Dermis microvascular lymphatic vessel endothelial cell (primary cell): ENCODE data around the gene TOMM40. TPM values are rescaled to one million over a fixed set of nuclear protein-coding genes. Genes with fewer than 3 reads are reported as not detected.
"Not testable (repeated sequence)": the region's sequence is repeated elsewhere in the genome, so short reads cannot be mapped to it uniquely, and the experiment has no call there.

Experiments used
- DNase-seq, 2 donors: peaks; one replicate each; pipeline versions ENCODE4 v3.0.0 to v3.0.0-alpha.2; 2010; ENCODE audit warnings: low read depth in 2 of 2
- total RNA-seq: library from RNA; depleted of rRNA; stranded (reverse); fragments of >200 nt; gene quantifications from 2 replicates; pipeline ENCODE4 v1.2.1, GENCODE V29; 2014

Gene TOMM40
- 41.0 and 48.9 TPM in 2 replicates for total RNA-seq

DNA sequence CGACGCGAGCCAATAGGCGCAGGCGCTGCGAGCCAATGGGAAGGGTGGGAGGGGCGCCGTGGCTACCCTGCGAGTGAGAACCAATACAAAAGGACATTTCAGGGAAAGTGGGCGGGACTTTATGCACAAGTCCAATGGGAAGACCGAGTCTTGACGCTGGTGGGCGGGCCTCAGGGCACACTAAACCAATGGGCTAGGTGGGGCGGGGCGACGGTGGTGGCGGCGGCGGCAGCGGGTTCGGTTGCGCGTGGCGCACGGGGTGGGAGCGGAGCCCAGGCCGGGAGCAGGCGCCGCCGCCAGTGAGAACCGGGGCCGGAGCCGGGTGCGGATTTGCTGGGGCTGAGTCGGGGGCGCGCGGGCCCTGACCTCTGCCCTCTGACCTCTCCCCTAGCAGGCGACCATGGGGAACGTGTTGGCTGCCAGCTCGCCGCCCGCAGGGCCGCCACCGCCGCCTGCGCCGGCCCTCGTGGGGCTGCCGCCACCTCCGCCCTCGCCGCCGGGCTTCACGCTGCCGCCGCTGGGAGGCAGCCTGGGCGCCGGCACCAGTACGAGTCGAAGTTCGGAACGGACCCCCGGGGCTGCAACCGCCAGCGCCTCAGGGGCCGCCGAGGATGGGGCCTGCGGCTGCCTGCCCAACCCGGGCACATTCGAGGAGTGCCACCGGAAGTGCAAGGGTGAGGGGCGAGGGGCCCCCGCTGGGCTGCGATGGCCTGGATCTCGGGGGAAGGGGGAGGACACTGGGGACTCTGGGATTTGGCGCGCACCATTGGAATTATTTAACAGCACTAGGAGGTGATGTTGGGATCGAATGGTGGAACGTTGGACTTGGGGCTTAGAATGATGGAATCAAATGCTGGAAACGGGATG, at the start of gene TOMM40:
Gene TOMM40 (plus strand): TSS at position 239 of the 867 bp plus-strand sequence. CDS start 162 bp downstream, at position 401.
- DNase-seq: no peak

- DNase-seq: no peak
Measured at GRCh38 chr19:44845286-44845611, 45.8 kb upstream of the TOMM40 start.

GRCh38 chr19:44845612-44846454, 45.2 kb upstream of the TOMM40 start, which contains the start of gene NECTIN2:
TSS of gene NECTIN2 (plus strand) at chr19:44846297. CDS start at chr19:44846526, 229 bp downstream.
- peak; percentile 96 to 98 for DNase-seq

DNA sequence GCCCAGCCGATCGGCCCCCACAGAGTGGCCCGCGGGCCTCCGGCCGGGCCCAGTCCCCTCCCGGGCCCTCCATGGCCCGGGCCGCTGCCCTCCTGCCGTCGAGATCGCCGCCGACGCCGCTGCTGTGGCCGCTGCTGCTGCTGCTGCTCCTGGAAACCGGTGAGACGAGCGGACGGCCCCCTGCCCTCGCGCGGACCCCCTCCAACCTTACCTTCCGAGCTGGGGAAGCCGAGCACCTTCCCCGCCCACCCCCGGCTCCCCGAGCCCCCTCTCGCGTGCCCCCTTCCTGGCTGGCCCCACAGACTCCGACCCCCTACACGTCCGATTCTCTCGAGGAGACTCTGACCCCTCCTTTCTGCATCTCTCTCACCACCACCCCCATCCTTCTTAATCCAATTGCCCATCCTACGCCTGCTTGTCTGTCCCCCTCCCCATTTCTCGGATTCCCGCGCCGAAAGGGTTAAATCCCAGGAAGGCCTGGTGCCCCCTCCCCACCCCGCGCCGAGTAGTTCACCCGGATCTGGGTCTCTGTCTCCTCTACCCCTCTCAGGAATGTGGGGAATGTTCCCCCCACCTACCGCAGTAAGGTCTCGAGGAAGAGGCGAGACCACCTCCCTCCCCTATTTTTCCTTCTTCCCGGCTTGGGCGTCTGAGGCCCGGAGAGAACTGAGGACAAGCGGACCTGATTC, 44.5 kb upstream of the TOMM40 start:
- no peak for DNase-seq

DNA sequence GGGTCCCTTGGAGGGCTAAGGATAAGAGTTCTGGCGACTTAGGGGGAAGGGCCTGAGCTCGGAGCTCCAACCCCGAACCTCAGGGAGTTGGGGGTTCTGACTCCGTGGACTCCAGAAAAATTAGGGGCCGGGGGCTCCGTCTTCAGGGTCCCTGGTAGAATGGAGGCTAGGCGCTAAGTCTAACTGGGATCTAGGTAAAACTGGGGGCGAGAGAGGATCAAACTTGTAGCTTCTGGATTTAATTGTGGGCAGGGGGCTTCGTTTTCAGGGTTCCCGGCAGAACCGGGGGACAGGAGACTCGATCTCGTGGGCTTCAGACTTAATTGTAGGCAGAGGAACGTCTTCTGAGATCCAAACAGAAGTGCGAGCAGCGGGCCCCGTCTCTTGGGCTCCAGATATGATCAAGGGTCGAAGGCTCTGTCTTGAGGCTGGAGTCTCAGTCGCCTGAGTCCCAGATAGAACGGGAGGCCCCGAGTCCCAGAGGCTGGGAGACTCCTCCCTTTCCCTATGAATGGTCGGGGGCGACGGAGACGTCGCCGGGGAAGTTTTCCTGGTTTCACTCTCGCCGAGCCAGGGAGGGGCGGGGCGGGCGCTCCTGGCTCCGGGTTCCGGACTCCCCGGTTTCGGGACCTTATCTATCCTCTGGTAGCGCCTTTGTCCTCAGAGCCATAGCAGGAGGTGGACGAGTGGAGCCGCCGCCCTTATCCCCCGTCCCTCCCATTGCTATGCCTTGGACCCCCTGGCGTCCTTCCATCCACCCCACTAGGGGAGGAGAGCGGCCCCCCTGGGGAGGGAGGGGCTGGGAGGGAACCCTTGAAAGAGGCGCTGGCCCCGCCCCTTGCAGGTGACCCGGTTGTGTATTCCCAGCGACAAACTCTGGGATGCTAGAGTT, 43.7 kb upstream of the TOMM40 start:
- peak in 1 of 2 donors; percentile 78 for DNase-seq

- peak in 1 of 2 donors; percentile 81 for DNase-seq
Measured at GRCh38 chr19:44848036-44848811, 42.8 kb upstream of the TOMM40 start.

- DNase-seq: no peak
Measured at GRCh38 chr19:44848812-44849447, 42.1 kb upstream of the TOMM40 start.

GRCh38 chr19:44850641-44851109, 40.4 kb upstream of the TOMM40 start:
- peak in 1 of 2 donors; percentile 63 for DNase-seq

GRCh38 chr19:44851427-44851826, 39.6 kb upstream of the TOMM40 start:
- peak in 1 of 2 donors; percentile 50 for DNase-seq

DNA sequence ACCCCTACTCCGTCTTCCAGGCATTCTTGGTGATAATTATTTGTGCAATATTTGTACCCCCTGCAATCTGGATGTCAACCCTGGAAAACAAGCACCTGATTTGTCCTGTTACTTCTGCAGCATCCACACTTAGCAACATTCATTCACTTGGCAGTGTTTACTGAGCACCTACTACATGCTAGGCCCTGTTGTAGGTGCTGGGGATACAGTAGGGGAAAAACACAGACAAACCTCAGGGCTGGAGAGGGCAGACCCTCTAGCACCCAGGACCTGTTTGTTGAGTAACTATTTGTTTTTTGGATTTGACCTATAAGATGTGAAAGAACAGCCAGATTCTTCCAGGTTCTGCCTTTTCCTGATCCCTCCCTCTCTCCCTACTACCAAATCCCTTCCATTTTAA, 35.4 kb upstream of the TOMM40 start:
- no peak for DNase-seq

- peak; percentile 67 to 88 for DNase-seq
Measured at GRCh38 chr19:44856421-44857083, 34.5 kb upstream of the TOMM40 start.

GRCh38 chr19:44857837-44858236, 33.2 kb upstream of the TOMM40 start:
- DNase-seq: no peak

GRCh38 chr19:44861576-44861975, 29.5 kb upstream of the TOMM40 start:
- DNase-seq: not testable (repeated sequence)

GRCh38 chr19:44863990-44864389, 27.1 kb upstream of the TOMM40 start:
- DNase-seq: no peak

GRCh38 chr19:44865196-44865767, 25.8 kb upstream of the TOMM40 start:
- DNase-seq: no peak

GRCh38 chr19:44866664-44867063, 24.4 kb upstream of the TOMM40 start:
- DNase-seq: no peak

GRCh38 chr19:44867578-44867977, 23.5 kb upstream of the TOMM40 start:
- no peak for DNase-seq

DNA sequence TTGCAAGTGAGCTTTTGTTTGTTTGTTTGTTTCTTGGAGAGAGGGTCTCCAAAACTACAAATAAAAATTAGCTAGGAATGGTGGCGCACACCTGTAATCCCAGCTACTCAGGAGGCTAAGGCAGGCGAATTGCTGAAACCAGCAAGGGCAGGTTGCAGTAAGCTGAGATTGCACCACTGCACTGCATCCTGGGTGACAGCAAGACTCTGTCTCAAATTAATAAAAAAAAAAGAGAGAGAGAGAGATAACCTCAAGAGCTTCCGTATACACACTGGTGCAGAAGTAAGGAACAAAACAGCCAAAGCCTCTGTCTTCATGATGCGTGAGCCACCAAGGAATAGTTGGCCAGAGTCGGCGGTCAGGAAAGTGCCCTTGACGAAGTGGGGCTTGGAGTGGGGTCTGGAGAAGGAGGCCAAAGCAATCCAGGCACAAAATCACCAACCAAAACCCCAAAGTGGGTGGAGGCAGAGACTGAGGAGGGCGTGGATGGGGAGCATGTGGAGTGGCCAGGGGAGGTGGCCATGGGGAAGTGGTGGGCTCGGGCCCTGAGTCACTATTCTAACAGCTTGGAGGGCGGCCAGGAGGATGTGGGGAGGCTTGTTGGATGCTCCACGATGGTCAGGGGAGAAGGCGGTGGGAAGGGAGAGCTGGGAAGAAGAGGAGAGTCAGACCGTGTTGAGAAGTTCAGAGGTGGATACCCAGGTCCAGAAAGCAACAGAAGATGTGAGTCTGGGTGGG, 21.2 kb upstream of the TOMM40 start:
- peak in 1 of 2 donors; percentile 77 for DNase-seq
